Adrenal gland (tissue), 5 donors: ENCODE data around the gene NPHP3.
A peak's percentile ranks its signal among the peaks of the same experiment; 100 is the strongest.

ENCODE experiments used
- CTCF ChIP-seq, 6 experiments: fragments of 450-650 bp in 4 of 6; fragments of 200-600 bp in 2 of 6; sonication (generic) in 1 of 6; IDR thresholded peaks; 1 replicate in 5 of 6; 2 replicates in 1 of 6; pipeline versions ENCODE4 v1.5.1 to v1.8.0; 2016 to 2021; ENCODE audit warnings: antibody characterized with exemption in 6 of 6, mild to moderate bottlenecking in 2 of 6, moderate library complexity in 1 of 6
- POLR2A ChIP-seq, 2 donors: fragments of 450-650 bp; IDR thresholded peaks; one replicate each; pipeline ENCODE4 v1.6.1; 2017; ENCODE audit warnings: antibody characterized with exemption in 2 of 2, mild to moderate bottlenecking in 2 of 2, moderate library complexity in 1 of 2
- donor health status: DM: no; HTN: no; CAD: no.

GRCh38 chr3:132721479-132722164 is 587 bp downstream of the NPHP3 start:
- TF ChIP-seq POLR2A (IDR thresholded peaks at IDR 0.05) = no peak
- TF ChIP-seq CTCF (IDR thresholded peaks at IDR 0.05) = peak; percentile 11 to 63 (median 56)
